BJ (cell line): ENCODE measurements around the gene RYR1. TPM values are rescaled to one million over a fixed set of nuclear protein-coding genes. Genes with fewer than 3 reads are reported as not detected.

Experiments used
- CTCF ChIA-PET: fragments of 350-600 bp; formaldehyde crosslinking; extraction: SDS; loops from one replicate; lab custom pipeline; 2021; ENCODE audit warnings: antibody characterized with exemption, inconsistent platforms; lab: Yijun Ruan, JAX
- POLR2A ChIA-PET: fragments of 300-600 bp; sonication (Branson Sonifier 250); formaldehyde crosslinking; extraction: SDS; loops from one replicate; lab custom pipeline; 2021; ENCODE audit warnings: antibody characterized with exemption; lab: Charles Lee
- DNase-seq: peaks from one replicate; pipeline ENCODE4 v3.0.0-alpha.2; 2011; ENCODE audit warnings: low read depth
- H3K27me3 ChIP-seq: 2 replicates; pipeline ENCODE4 v1.6.0; 2011; ENCODE audit warnings: low read length; ENCODE audit not compliant: control insufficient read depth, insufficient read depth
- H3K36me3 ChIP-seq: 2 replicates; pipeline ENCODE4 v1.5.1; 2011; ENCODE audit warnings: low read length; ENCODE audit not compliant: control insufficient read depth, insufficient read depth
- H3K4me3 ChIP-seq: 2 replicates; pipeline ENCODE4 v1.5.1; 2011; ENCODE audit warnings: low read depth, mild to moderate bottlenecking, control low read depth, low read length
- CTCF ChIP-seq: IDR thresholded peaks from 2 replicates; pipeline ENCODE4 v1.5.1; 2011; ENCODE audit warnings: low read depth, mild to moderate bottlenecking, control low read depth, inconsistent platforms, low read length, moderate library complexity; ENCODE audit not compliant: insufficient read depth
- polyA plus RNA-seq: library from polyadenylated mRNA; depleted of rRNA; stranded (reverse); fragments of >200 nt; gene quantifications from 2 replicates; pipeline ENCODE4 v1.2.3, GENCODE V29; 2011; rRNA removed

The RYR1 gene
- polyA plus RNA-seq, 1 experiment: 0.04 TPM

GRCh38 chr19:38635483-38636399 lies 202.2 kb downstream of the RYR1 start:
- no peak for DNase-seq
- H3K27me3 ChIP-seq: no peaks in the 10 kb centered on the region
- no peak for TF ChIP-seq CTCF
- ChIA-PET CTCF (interaction anchor here (0.6 to 6.8 kb wide), 22 partner anchors 8 to 296 kb away, joined by 3 to 49 read pairs (median 4); partner anchors contain the start of genes ACTN4, EIF3K, FAM98C and MAP4K1), POLR2A (no interaction called here)
- H3K36me3 ChIP-seq: peaks cover 13% of the 10 kb centered on the region
- no peak overlapping the region for H3K4me3 ChIP-seq

Other genes with a start within 250 kb of the RYR1 start
- gene DPF1, start 209.5 kb upstream of the RYR1 start, polyA plus RNA-seq: 1.3 and 2.2 TPM in 2 replicates
- gene PPP1R14A, start 177.3 kb upstream of the RYR1 start, polyA plus RNA-seq: 15.6 and 18.3 TPM in 2 replicates
- gene SPINT2, start 169.1 kb upstream of the RYR1 start, polyA plus RNA-seq: 33.2 and 45.5 TPM in 2 replicates
- 0.28 and 0.88 TPM in 2 replicates for gene C19orf33, start 129.4 kb upstream of the RYR1 start, polyA plus RNA-seq
- 126 and 211 TPM in 2 replicates for gene YIF1B, start 117.7 kb upstream of the RYR1 start, polyA plus RNA-seq
- gene KCNK6, start 113.8 kb upstream of the RYR1 start, polyA plus RNA-seq: 15.6 and 16.5 TPM in 2 replicates
- 0.22 and 0.26 TPM in 2 replicates for gene CATSPERG, start 97.9 kb upstream of the RYR1 start, polyA plus RNA-seq
- 583 and 662 TPM in 2 replicates for gene PSMD8, start 59.1 kb upstream of the RYR1 start, polyA plus RNA-seq
- gene GGN, start 45.7 kb upstream of the RYR1 start, polyA plus RNA-seq: 0.44 and 0.64 TPM in 2 replicates
- gene SPRED3, start 45.0 kb upstream of the RYR1 start, polyA plus RNA-seq: 4.2 and 5.9 TPM in 2 replicates
- 9.9 and 12.2 TPM in 2 replicates for gene FAM98C, start 30.6 kb upstream of the RYR1 start, polyA plus RNA-seq
- gene RASGRP4, start 7.5 kb upstream of the RYR1 start, polyA plus RNA-seq: not detected in 2 replicates
- 0.18 and 0.25 TPM in 2 replicates for gene MAP4K1, start 184.3 kb downstream of the RYR1 start, polyA plus RNA-seq
- gene EIF3K, start 185.5 kb downstream of the RYR1 start, polyA plus RNA-seq: 230 and 357 TPM in 2 replicates
- gene ACTN4, start 214.0 kb downstream of the RYR1 start, polyA plus RNA-seq: 592 and 970 TPM in 2 replicates